K562 (cell line): ENCODE results near the gene CDK1. TPM values are rescaled to one million over a fixed set of nuclear protein-coding genes. Genes with fewer than 3 reads are reported as not detected.

Experiments
- BRD9 ChIP-seq: fragments of 450-650 bp; IDR thresholded peaks from 2 replicates; pipeline ENCODE4 v1.6.1; 2018; ENCODE audit warnings: low read depth; ENCODE audit not compliant: partially characterized antibody
- CC2D1A ChIP-seq: fragments of 450-650 bp; IDR thresholded peaks from 2 replicates; pipeline ENCODE4 v1.6.1; 2017; ENCODE audit warnings: mild to moderate bottlenecking
- DEAF1 ChIP-seq: fragments of 450-650 bp; formaldehyde crosslinking; IDR thresholded peaks from 2 replicates; pipeline ENCODE4 v1.4.0; 2020; ENCODE audit warnings: mild to moderate bottlenecking, moderate library complexity
- ELK1 ChIP-seq: sonication (generic); formaldehyde crosslinking; IDR thresholded peaks from 2 replicates; pipeline ENCODE4 v1.8.1; 2022; ENCODE audit warnings: missing genetic modification reagents
- FOXM1 ChIP-seq, 2 experiments: fragments of 450-650 bp in 1 of 2; sonication (generic) in 1 of 2; formaldehyde crosslinking in 1 of 2; IDR thresholded peaks; 2 replicates each; pipeline versions ENCODE4 v1.6.1 to v1.9.0; 2017 to 2022; ENCODE audit warnings: low read depth in 2 of 2, mild to moderate bottlenecking in 2 of 2, missing genetic modification reagents in 1 of 2, moderate library complexity in 1 of 2
- MED1 ChIP-seq: sonication (generic); formaldehyde crosslinking; IDR thresholded peaks from 2 replicates; pipeline ENCODE4 v1.8.1; 2023; ENCODE audit warnings: missing genetic modification reagents, borderline replicate concordance
- REST ChIP-seq, 2 experiments: fragments of 450-650 bp; formaldehyde crosslinking in 1 of 2; IDR thresholded peaks; 2 replicates each; pipeline versions ENCODE4 v1.4.0 to v1.6.1; 2014 to 2020; ENCODE audit warnings: mild to moderate bottlenecking in 2 of 2, borderline replicate concordance in 1 of 2, low read depth in 1 of 2
- ZHX1 ChIP-seq: fragments of 150-350 bp; conservative IDR thresholded peaks from 2 replicates; pipeline ENCODE4 v1.6.1; 2014; ENCODE audit warnings: low read length
- ZNF197 ChIP-seq: fragments of 200-800 bp; sonication (Bioruptor generic); IDR thresholded peaks from 2 replicates; pipeline ENCODE4 v1.6.1; 2016; ENCODE audit warnings: low read depth, missing genetic modification characterization, missing compliant biosample characterization
- polyA plus RNA-seq, 8 experiments: library from polyadenylated mRNA; depleted of rRNA in 4 of 8; stranded (reverse) in 5 of 8; unstranded in 3 of 8; fragments of >200 nt; fragmentation: Nextera tagmentation in 2 of 8; fragmentation: Illumina TruSeq in 1 of 8; extraction: Ambion mirVana in 2 of 8; extraction: Trizol in 1 of 8; gene quantifications; 2 replicates each; pipeline versions ENCODE4 v1.2.1 to v1.2.3, GENCODE V29; 2011 to 2014; ENCODE audit warnings: inconsistent platforms in 1 of 8, missing spikeins in 1 of 8
- total RNA-seq, 7 experiments: library from RNA; depleted of rRNA in 6 of 7; stranded (reverse); fragments of >200 nt in 6 of 7; fragmentation: Illumina TruSeq in 2 of 7; extraction: Trizol in 2 of 7; gene quantifications; 2 replicates each; pipeline versions ENCODE4 v1.2.1 to v1.2.3, GENCODE V29; 2011 to 2021; ENCODE audit warnings: low replicate concordance in 1 of 7

CDK1 gene
- total and polyA plus RNA-seq, 9 of the 15 experiments (the other 6 are each of a cell fraction or from before 2014, with no cell fraction given) = 156 to 685 (median 236) TPM

GRCh38 chr10:60816628-60817397 lies 38.5 kb downstream of the CDK1 start (continued):
- TF ChIP-seq REST (IDR thresholded peaks at IDR 0.05; ENCODE audit: borderline replicate concordance) = peak; percentile 89
- no peak for TF ChIP-seq REST (CRISPR knock-in tag; IDR thresholded peaks at IDR 0.05; ENCODE audit: low read depth)
- no peak for TF ChIP-seq ELK1 (CRISPR knock-in tag)
- peak; percentile 95 for TF ChIP-seq DEAF1 (CRISPR knock-in tag)
- TF ChIP-seq BRD9 = peak; percentile 53
- peak; percentile 69; the same call in 1 of the 2 replicates for TF ChIP-seq CC2D1A
- TF ChIP-seq FOXM1 (IDR thresholded peaks at IDR 0.05; ENCODE audit: low read depth) = 0 out of 2 replicates have a peak, but pooled peaks have one; percentile 18
- TF ChIP-seq FOXM1 (CRISPR knock-in tag; IDR thresholded peaks at IDR 0.05; ENCODE audit: low read depth) = no peak
- TF ChIP-seq ZNF197 (CRISPR knock-in tag) = no peak
- TF ChIP-seq ZHX1 = no peak
- TF ChIP-seq MED1 (CRISPR knock-in tag) = no peak
